Measurements from ENCODE around the gene DTD2. TPM values are rescaled to one million over a fixed set of nuclear protein-coding genes. Genes with fewer than 3 reads are reported as not detected.
"Not testable (repeated sequence)": the region's sequence is repeated elsewhere in the genome, so short reads cannot be mapped to it uniquely, and the experiment has no call there.

Gene DTD2
- total RNA-seq, 3 donors from 2014 or later (not counting 1 experiment from before 2014, with no cell fraction given) = 6.6 to 11.9 (median 7.4) TPM

GRCh38 chr14:31441273-31442111 is 15.8 kb downstream of the DTD2 start:
- Histone ChIP-seq H3K27ac (ENCODE audit: low read length) (no peak overlapping the region), H3K4me3 (ENCODE audit: low read length) (no peak overlapping the region), H3K36me3 (ENCODE audit: control insufficient read depth, insufficient read depth, low read length) (no peaks in the 10 kb centered on the region), H3K9me3 (ENCODE audit: control insufficient read depth, insufficient read depth, low read length) (no peaks in the 10 kb centered on the region), H3K4me1 (ENCODE audit: control insufficient read depth, insufficient read depth, low read length) (no peaks in the 10 kb centered on the region), H3K27me3 (ENCODE audit: control insufficient read depth, insufficient read depth, low read length) (no peaks in the 10 kb centered on the region)
- Mint-ChIP-seq H3K36me3 (no peaks in the 10 kb centered on the region), H3K27me3 (ENCODE audit: low read depth in 2 of 2) (no peaks in the 10 kb centered on the region), H3K9me3 (no peaks in the 10 kb centered on the region), H3K27ac (no peak overlapping the region), H3K4me1 (no peaks in the 10 kb centered on the region), H3K4me3 (no peak overlapping the region)
- no peak for TF ChIP-seq CTCF (IDR thresholded peaks at IDR 0.05)
- 98% methylated on average over 4 of the region's 7 CpGs for WGBS (ENCODE audit: insufficient coverage)
- intact Hi-C loops (cut with micrococcal nuclease) = no loop called here
- ATAC-seq (no peak), DNase-seq (no peak)

- Mint-ChIP-seq H3K27ac (no peak overlapping the region), H3K36me3 (no peaks in the 10 kb centered on the region), H3K9me3 (no peaks in the 10 kb centered on the region), H3K4me3 (no peak overlapping the region), H3K4me1 (no peaks in the 10 kb centered on the region), H3K27me3 (ENCODE audit: low read depth in 2 of 2) (no peaks in the 10 kb centered on the region)
- Histone ChIP-seq H3K27me3 (ENCODE audit: control insufficient read depth, insufficient read depth, low read length) (no peaks in the 10 kb centered on the region), H3K4me3 (ENCODE audit: low read length) (no peak overlapping the region), H3K9me3 (ENCODE audit: control insufficient read depth, insufficient read depth, low read length) (no peaks in the 10 kb centered on the region), H3K36me3 (ENCODE audit: control insufficient read depth, insufficient read depth, low read length) (no peaks in the 10 kb centered on the region), H3K27ac (ENCODE audit: low read length) (no peak overlapping the region), H3K4me1 (ENCODE audit: control insufficient read depth, insufficient read depth, low read length) (no peaks in the 10 kb centered on the region)
- ATAC-seq (no peak), DNase-seq (no peak)
- intact Hi-C loops (cut with micrococcal nuclease) = no loop called here
- TF ChIP-seq CTCF (IDR thresholded peaks at IDR 0.05) = no peak
Measured at GRCh38 chr14:31440280-31440679, 17.0 kb downstream of the DTD2 start.

- Mint-ChIP-seq H3K9me3 (no peaks in the 10 kb centered on the region), H3K4me3 (no peak overlapping the region), H3K36me3 (no peaks in the 10 kb centered on the region), H3K27ac (no peak overlapping the region), H3K4me1 (no peaks in the 10 kb centered on the region), H3K27me3 (ENCODE audit: low read depth in 2 of 2) (no peaks in the 10 kb centered on the region)
- no peak for DNase-seq
- ATAC-seq = no peak
- 100% methylated on average over 2 of the region's 2 CpGs for WGBS (ENCODE audit: insufficient coverage)
- Histone ChIP-seq H3K27ac (ENCODE audit: low read length) (no peak overlapping the region), H3K9me3 (ENCODE audit: control insufficient read depth, insufficient read depth, low read length) (no peaks in the 10 kb centered on the region), H3K36me3 (ENCODE audit: control insufficient read depth, insufficient read depth, low read length) (no peaks in the 10 kb centered on the region), H3K4me3 (ENCODE audit: low read length) (no peak overlapping the region), H3K27me3 (ENCODE audit: control insufficient read depth, insufficient read depth, low read length) (no peaks in the 10 kb centered on the region), H3K4me1 (ENCODE audit: control insufficient read depth, insufficient read depth, low read length) (no peaks in the 10 kb centered on the region)
- no peak for TF ChIP-seq CTCF (IDR thresholded peaks at IDR 0.05)
- intact Hi-C loops (cut with micrococcal nuclease) = no loop called here
Measured at GRCh38 chr14:31439561-31439960, 17.7 kb downstream of the DTD2 start.

GRCh38 chr14:31437045-31437691 is 20.1 kb downstream of the DTD2 start:
- H3K4me1 ChIP-seq (ENCODE audit: control insufficient read depth, insufficient read depth, low read length); H3K9me3 ChIP-seq (ENCODE audit: control insufficient read depth, insufficient read depth, low read length); H3K9me3 Mint-ChIP-seq; H3K27me3 ChIP-seq (ENCODE audit: control insufficient read depth, insufficient read depth, low read length); H3K27ac ChIP-seq (ENCODE audit: low read length); H3K27me3 Mint-ChIP-seq (ENCODE audit: low read depth in 2 of 2); H3K4me3 Mint-ChIP-seq; H3K4me3 ChIP-seq (ENCODE audit: low read length); H3K4me1 Mint-ChIP-seq; DNase-seq; H3K27ac Mint-ChIP-seq; H3K36me3 Mint-ChIP-seq; H3K36me3 ChIP-seq (ENCODE audit: control insufficient read depth, insufficient read depth, low read length); intact Hi-C loops (cut with micrococcal nuclease); ATAC-seq: not testable (repeated sequence)
- WGBS (ENCODE audit: insufficient coverage) = 96% methylated on average over 19 of the region's 45 CpGs

Data from natural killer cell (primary cell).